Right lobe of liver (tissue), 6 donors: ENCODE data around the gene DBH. TPM values are rescaled to one million over a fixed set of nuclear protein-coding genes. Genes with fewer than 3 reads are reported as not detected.

Source experiments
- ATAC-seq, 4 donors: fragments of 200-7000 bp; cut with Tn5 transposase; one replicate each; pipeline ENCODE4 v1.9.1; 2020; ENCODE audit warnings: mild to moderate bottlenecking in 4 of 4, moderate library complexity in 4 of 4
- DNase-seq, 3 donors: peaks; one replicate each; pipeline ENCODE4 v3.0.0-alpha.2; 2020
- H3K27ac ChIP-seq, 3 donors: fragments of 200-600 bp; one replicate each; pipeline ENCODE4 v1.8.0; 2022
- H3K27me3 ChIP-seq, 2 donors: fragments of 200-600 bp; one replicate each; pipeline ENCODE4 v1.8.0; 2022
- H3K36me3 ChIP-seq, 4 donors: fragments of 200-600 bp; sonication (generic) in 1 of 4; one replicate each; pipeline versions ENCODE4 v1.5.1 to v1.8.0; 2017 to 2022; ENCODE audit warnings: control low read depth in 1 of 4
- H3K4me1 ChIP-seq, 4 donors: fragments of 200-600 bp; sonication (generic) in 1 of 4; one replicate each; pipeline versions ENCODE4 v1.5.1 to v1.8.0; 2017 to 2022; ENCODE audit warnings: control low read depth in 1 of 4
- H3K4me3 ChIP-seq, 3 donors: fragments of 200-600 bp; one replicate each; pipeline ENCODE4 v1.8.0; 2022
- H3K9me3 ChIP-seq, 4 donors: fragments of 200-600 bp; sonication (generic) in 1 of 4; one replicate each; pipeline versions ENCODE4 v1.5.1 to v1.8.0; 2017 to 2022; ENCODE audit warnings: control low read depth in 1 of 4
- POLR2A ChIP-seq: fragments of 450-650 bp; IDR thresholded peaks from one replicate; pipeline ENCODE4 v1.6.1; 2017; ENCODE audit warnings: antibody characterized with exemption, mild to moderate bottlenecking
- WGBS: methylation state at CpG from one replicate; pipeline ENCODE4 v1.1.6; 2018; ENCODE audit warnings: low coverage, low lambda C conversion rate; ENCODE audit not compliant: insufficient coverage; ENCODE audit errors: missing lambda C conversion rate; 5-methylcytosine and 5-hydroxymethylcytosine counted together
- intact Hi-C, 2 donors: fragments of 100-400 bp; cut with DNase I; formaldehyde crosslinking; loops; one replicate each; pipeline versions ENCODE4 v1.11.2 to v1.14.1; 2022
- total RNA-seq, 6 experiments: library from RNA; depleted of rRNA in 2 of 6; stranded (reverse); fragments of >200 nt in 2 of 6; fragmentation: NEBNext Ultra II Directional in 3 of 6; extraction: Animal tissue kit (Norgen Biotek cat#: 25700) in 3 of 6; gene quantifications; one replicate each; pipeline versions ENCODE4 v1.1.0 to v1.2.4, GENCODE V29; 2016 to 2023
- TF ChIP-seq, protein P1 (sequence below), 4 donors: fragments of 200-600 bp in 3 of 4; fragments of 450-650 bp in 1 of 4; IDR thresholded peaks; one replicate each; pipeline versions ENCODE4 v1.5.1 to v1.8.0; 2016 to 2022; ENCODE audit warnings: antibody characterized with exemption in 4 of 4, mild to moderate bottlenecking in 2 of 4
- donor health status: DM: no; HTN: yes; CAD: no.
- donor health status: DM: no; HTN: no; CAD: no.
- donor health status: DM: no; HTN: no; CAD: no.
- donor health status: DM: no; HTN: yes; CAD: no.
- donor health status: DM: no; HTN: yes; CAD: no.

The DBH gene
- total RNA-seq, 6 experiments from 2014 or later: 1.2 to 12.9 (median 5.7) TPM

DNA sequence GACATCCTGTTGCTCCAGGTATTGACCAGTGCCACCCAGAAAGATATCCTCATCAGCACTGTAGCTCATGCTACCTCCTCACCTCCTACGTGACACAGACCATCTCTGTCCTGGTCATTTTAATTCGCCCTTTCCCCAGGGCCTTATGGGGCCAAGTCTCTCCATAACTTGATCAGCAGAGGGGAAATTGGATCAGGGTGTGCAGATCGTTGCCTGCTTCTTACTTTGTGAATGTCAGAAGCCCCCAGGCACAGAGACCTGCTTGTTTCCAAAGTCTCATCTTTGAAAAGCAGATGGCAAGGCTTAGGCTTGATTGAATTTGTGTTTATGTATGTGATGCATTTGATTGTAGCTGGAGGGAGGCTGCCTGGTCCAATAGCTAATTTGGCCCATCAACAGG, 8.8 kb upstream of the DBH start:
- TF ChIP-seq, protein P1, sequence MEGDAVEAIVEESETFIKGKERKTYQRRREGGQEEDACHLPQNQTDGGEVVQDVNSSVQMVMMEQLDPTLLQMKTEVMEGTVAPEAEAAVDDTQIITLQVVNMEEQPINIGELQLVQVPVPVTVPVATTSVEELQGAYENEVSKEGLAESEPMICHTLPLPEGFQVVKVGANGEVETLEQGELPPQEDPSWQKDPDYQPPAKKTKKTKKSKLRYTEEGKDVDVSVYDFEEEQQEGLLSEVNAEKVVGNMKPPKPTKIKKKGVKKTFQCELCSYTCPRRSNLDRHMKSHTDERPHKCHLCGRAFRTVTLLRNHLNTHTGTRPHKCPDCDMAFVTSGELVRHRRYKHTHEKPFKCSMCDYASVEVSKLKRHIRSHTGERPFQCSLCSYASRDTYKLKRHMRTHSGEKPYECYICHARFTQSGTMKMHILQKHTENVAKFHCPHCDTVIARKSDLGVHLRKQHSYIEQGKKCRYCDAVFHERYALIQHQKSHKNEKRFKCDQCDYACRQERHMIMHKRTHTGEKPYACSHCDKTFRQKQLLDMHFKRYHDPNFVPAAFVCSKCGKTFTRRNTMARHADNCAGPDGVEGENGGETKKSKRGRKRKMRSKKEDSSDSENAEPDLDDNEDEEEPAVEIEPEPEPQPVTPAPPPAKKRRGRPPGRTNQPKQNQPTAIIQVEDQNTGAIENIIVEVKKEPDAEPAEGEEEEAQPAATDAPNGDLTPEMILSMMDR (IDR thresholded peaks at IDR 0.05): no peak
- TF ChIP-seq POLR2A: no peak
- intact Hi-C loops: no loop called here
- H3K4me1 ChIP-seq: no peaks in the 10 kb centered on the region
- H3K27ac ChIP-seq: no peak overlapping the region
- no peaks in the 10 kb centered on the region for H3K27me3 ChIP-seq
- H3K4me3 ChIP-seq: no peak overlapping the region
- 65% methylated on average over 3 of the region's 3 CpGs for WGBS
- no peaks in the 10 kb centered on the region for H3K9me3 ChIP-seq
- H3K36me3 ChIP-seq: no peaks in the 10 kb centered on the region
- DNase-seq (no peak), ATAC-seq (no peak)

- WGBS: 81% methylated on average over 5 of the region's 8 CpGs
- Histone ChIP-seq H3K4me3 (no peak overlapping the region), H3K9me3 (no peaks in the 10 kb centered on the region), H3K4me1 (no peaks in the 10 kb centered on the region), H3K27ac (no peak overlapping the region), H3K36me3 (no peaks in the 10 kb centered on the region), H3K27me3 (no peaks in the 10 kb centered on the region)
- TF ChIP-seq, protein P1 (IDR thresholded peaks at IDR 0.05): no peak
- no peak for TF ChIP-seq POLR2A
- DNase-seq (no peak), ATAC-seq (no peak)
- intact Hi-C loops: no loop called here
These were observed 7.4 kb upstream of the DBH start for GRCh38 chr9:133628766-133629165.

DNA sequence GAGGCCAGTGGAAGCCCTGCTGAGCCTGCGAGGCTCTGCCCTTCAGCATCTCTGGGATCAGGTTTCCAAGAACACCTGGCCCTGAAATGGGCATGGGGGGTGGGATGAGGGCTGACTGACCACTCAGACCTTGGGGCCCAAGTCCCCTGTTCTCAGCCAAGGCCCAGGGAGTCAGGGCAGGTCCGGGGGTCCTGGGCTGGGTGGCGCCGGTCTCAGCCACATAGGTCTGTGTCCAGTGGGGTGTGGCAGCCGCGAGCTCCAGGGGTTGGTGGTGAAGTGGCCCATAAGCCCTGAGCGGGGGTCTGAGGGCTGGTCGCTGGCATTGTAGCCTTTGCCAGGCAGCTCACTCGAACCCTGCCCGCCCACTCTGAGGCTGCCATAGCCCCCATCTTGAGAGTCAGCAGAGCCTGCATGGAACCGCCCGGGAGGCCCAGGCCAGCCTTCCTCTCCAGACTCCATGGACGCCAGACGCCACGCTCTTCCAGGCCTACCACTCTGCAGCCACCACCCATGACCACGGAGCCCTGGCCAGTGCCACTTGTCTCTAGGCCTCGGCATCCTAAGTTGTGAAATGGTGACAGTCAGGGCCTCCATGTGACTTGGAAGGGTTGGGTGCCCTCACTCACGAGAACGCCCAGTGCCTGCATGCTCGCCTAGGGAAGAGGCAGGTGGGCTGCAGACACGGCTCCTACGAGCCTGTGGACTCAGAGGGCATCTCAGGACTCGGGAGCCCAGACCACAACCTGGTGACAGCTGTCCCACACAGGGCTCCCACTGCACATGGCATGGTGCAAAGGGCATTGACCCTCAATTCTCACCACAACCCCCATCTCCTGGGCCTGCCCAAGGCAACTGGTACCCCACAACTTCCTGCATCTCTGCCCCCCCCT, 6.7 kb upstream of the DBH start:
- Histone ChIP-seq H3K27me3 (no peaks in the 10 kb centered on the region), H3K27ac (no peak overlapping the region), H3K9me3 (no peaks in the 10 kb centered on the region), H3K4me1 (no peaks in the 10 kb centered on the region), H3K36me3 (no peaks in the 10 kb centered on the region), H3K4me3 (no peak overlapping the region)
- WGBS: 85% methylated on average over 5 of the region's 23 CpGs
- TF ChIP-seq POLR2A: no peak
- TF ChIP-seq, protein P1 (IDR thresholded peaks at IDR 0.05): no peak
- ATAC-seq: no peak
- no peak for DNase-seq
- intact Hi-C loops: no loop called here

GRCh38 chr9:133631111-133631510, 5.1 kb upstream of the DBH start:
- intact Hi-C loops: no loop called here
- ATAC-seq: no peak
- Histone ChIP-seq H3K4me3 (no peak overlapping the region), H3K27me3 (no peaks in the 10 kb centered on the region), H3K4me1 (no peaks in the 10 kb centered on the region), H3K9me3 (no peaks in the 10 kb centered on the region), H3K27ac (no peak overlapping the region), H3K36me3 (no peaks in the 10 kb centered on the region)
- no peak for DNase-seq
- no peak for TF ChIP-seq POLR2A
- TF ChIP-seq, protein P1 (IDR thresholded peaks at IDR 0.05): no peak
- WGBS: no CpG with 5 or more reads among the region's 12 CpGs
